HG03175 (cell line): ENCODE data around the gene PGAP3.

Source experiments
- ATAC-seq: cut with Tn5 transposase; IDR thresholded peaks from one replicate; pipeline ENCODE4 v1.9.1; 2021; ENCODE audit warnings: mild to moderate bottlenecking, moderate library complexity; ENCODE audit not compliant: unreplicated experiment

PGAP3 gene

DNA sequence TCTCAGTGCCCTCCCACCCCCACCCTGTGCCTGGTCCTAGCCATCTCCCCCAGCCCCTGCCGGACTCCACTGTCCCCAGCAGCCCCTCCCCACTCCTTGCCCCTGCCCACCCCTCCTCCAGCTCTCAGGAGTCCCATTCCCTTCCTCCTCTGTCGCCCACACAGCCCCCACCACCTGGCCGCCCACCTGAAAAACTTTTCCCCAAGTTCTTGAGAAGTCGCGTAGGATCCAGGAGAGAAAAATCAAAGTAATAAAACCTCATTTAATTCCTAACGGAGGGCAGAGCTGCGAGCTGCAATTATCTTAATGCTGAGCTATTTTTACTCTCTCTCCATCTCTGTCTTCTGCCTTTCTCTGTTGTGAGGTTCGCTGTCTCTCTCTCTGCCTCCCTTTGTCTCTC lies 63.5 kb downstream of the PGAP3 start:
- ATAC-seq, result no peak

DNA sequence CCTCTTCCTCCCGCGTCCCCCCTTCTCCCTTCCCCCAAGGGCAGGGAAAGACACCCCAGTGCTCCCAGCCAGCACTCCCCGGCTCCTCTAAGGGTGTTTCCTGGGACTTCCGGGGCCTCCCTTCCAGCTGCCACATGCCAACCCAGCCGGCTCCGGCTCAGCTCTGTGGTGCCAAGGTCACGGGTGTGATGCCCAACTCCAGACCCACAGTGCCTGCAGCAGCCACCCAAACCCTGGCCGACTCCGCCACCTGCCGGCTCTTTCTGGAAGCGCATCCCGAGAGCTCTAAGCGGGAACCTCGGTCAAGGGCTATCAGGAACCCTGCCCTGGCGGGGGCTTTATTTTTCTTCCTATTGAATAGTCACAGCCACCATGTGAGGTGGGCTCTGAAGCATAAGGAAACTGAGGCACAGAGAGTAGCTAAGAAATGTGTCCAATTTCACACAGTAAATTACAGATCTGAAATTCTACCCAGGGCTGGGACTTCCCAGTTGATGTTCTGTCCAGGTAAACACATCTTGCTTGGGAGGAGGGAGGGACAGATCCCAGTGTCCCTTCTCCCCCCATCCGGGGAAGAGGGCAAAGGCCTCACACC lies 64.4 kb downstream of the PGAP3 start:
- ATAC-seq, result no peak

DNA sequence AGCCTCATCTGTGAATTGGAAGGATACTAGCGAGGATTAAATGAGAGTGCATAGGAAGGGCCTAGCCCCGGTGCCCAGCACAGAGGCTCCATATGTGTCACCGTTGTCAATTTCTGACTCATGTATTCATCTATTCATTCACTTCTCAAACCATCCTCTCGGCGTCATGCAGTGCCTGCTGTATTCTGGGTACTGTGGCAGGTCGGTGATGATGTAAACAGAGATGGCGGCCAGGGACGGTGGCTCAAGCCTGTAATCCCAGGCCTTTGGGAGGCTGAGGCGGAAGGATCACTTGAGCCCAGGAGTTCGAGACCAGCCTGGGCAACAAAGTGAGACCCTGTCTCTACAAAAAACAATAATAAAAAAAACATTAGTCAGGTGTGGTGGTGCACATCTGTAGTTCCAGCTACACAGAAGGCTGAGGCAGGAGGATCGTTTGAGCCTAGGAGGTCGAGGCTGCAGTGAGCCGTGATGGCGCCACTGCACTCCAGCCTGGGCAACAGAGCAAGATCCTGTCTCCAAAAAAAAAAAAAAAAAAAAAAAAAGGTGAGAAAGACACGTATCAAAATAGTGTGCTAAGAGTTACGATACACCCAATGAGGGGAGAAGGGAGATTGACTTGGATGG lies 65.4 kb downstream of the PGAP3 start:
- ATAC-seq, result peak; percentile 32

- ATAC-seq, result peak; percentile 57
These were observed 66.1 kb downstream of the PGAP3 start for GRCh38 chr17:39621523-39622379.
